ENCODE data around the gene RCN2.
"Not testable (repeated sequence)": the region's sequence is repeated elsewhere in the genome, so short reads cannot be mapped to it uniquely, and the experiment has no call there.

Gene RCN2

DNA sequence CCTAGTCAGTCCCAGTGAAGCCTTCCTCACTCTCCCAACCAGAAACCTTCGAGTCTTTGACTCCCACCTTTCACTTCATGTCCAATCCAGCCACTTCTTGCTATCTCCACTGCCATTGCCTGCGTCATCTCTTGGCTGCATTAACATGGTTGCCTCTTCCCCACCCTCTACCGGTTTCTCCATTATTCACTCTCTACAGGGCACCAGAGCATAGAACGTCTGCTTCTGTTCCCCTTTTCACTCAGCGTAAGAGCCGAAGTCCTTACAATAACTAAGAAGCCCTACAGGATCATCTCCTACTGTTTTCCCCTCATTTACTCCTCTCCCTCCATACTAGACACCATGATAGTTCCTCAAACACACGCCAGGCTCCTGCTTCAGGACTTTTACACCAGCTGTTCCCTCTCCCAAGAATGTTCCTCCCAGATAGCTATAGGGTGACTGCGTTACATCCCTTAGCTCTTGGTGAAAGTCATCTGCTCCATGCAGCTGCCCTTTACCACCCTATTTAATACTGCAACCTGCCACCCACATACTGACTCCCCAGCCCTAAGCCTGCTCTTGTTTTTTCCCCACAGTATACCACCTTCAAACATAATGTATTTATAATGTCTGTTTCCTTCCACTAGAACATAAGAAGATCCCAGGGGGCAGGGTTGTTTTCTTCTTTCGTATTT lies 30.9 kb downstream of the RCN2 start:
- TF ChIP-seq CREB5 (CRISPR knock-in tag; IDR thresholded peaks at IDR 0.05; ENCODE audit: low read depth) (no peak), TCF4 (CRISPR knock-in tag; IDR thresholded peaks at IDR 0.05; ENCODE audit: borderline replicate concordance) (no peak), BACH2 (CRISPR knock-in tag; IDR thresholded peaks at IDR 0.05; ENCODE audit: borderline replicate concordance) (no peak), CSDC2 (CRISPR knock-in tag; IDR thresholded peaks at IDR 0.05) (no peak), OSR1 (CRISPR knock-in tag; IDR thresholded peaks at IDR 0.05) (no peak), ZFP30 (CRISPR knock-in tag; IDR thresholded peaks at IDR 0.05) (no peak), PPARA (CRISPR knock-in tag; IDR thresholded peaks at IDR 0.05; ENCODE audit: borderline replicate concordance) (no peak), ISL1 (CRISPR knock-in tag; IDR thresholded peaks at IDR 0.05) (no peak), RARB (CRISPR knock-in tag; IDR thresholded peaks at IDR 0.05) (no peak), ZFP3 (CRISPR knock-in tag; IDR thresholded peaks at IDR 0.05) (no peak), SNAI2 (CRISPR knock-in tag; IDR thresholded peaks at IDR 0.05) (no peak), TOX (CRISPR knock-in tag; IDR thresholded peaks at IDR 0.05; ENCODE audit: borderline replicate concordance) (no peak)
- TF ChIP-seq, protein P1, sequence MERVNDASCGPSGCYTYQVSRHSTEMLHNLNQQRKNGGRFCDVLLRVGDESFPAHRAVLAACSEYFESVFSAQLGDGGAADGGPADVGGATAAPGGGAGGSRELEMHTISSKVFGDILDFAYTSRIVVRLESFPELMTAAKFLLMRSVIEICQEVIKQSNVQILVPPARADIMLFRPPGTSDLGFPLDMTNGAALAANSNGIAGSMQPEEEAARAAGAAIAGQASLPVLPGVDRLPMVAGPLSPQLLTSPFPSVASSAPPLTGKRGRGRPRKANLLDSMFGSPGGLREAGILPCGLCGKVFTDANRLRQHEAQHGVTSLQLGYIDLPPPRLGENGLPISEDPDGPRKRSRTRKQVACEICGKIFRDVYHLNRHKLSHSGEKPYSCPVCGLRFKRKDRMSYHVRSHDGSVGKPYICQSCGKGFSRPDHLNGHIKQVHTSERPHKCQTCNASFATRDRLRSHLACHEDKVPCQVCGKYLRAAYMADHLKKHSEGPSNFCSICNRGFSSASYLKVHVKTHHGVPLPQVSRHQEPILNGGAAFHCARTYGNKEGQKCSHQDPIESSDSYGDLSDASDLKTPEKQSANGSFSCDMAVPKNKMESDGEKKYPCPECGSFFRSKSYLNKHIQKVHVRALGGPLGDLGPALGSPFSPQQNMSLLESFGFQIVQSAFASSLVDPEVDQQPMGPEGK (CRISPR knock-in tag; IDR thresholded peaks at IDR 0.05; ENCODE audit: borderline replicate concordance): no peak
- TF ChIP-seq, protein P2, sequence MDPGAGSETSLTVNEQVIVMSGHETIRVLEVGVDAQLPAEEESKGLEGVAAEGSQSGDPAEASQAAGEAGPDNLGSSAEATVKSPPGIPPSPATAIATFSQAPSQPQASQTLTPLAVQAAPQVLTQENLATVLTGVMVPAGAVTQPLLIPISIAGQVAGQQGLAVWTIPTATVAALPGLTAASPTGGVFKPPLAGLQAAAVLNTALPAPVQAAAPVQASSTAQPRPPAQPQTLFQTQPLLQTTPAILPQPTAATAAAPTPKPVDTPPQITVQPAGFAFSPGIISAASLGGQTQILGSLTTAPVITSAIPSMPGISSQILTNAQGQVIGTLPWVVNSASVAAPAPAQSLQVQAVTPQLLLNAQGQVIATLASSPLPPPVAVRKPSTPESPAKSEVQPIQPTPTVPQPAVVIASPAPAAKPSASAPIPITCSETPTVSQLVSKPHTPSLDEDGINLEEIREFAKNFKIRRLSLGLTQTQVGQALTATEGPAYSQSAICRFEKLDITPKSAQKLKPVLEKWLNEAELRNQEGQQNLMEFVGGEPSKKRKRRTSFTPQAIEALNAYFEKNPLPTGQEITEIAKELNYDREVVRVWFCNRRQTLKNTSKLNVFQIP (CRISPR knock-in tag; IDR thresholded peaks at IDR 0.05; ENCODE audit: borderline replicate concordance, low read depth): no peak
- no peak for ATAC-seq

DNA sequence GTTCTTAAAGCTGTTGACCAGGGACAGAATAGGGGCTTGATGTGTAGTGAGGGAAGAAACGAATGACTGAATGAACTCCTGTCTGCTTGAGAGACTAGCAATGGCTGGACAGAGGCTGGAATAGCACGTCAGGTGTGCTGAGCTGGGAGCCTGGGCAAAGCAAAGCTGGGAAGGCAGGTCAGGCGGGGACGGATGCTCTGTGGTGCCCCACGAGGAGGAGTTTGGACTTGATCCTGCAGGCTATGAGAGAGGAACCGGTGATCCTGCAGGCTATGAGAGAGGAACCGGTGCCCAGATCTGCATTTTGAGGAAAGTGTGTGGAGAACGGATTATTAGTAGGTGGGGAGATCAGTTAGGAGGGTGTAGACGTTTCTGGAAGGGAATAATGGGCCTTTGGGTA lies 32.0 kb downstream of the RCN2 start:
- ATAC-seq: no peak; the same call in 2 of the 3 replicates

DNA sequence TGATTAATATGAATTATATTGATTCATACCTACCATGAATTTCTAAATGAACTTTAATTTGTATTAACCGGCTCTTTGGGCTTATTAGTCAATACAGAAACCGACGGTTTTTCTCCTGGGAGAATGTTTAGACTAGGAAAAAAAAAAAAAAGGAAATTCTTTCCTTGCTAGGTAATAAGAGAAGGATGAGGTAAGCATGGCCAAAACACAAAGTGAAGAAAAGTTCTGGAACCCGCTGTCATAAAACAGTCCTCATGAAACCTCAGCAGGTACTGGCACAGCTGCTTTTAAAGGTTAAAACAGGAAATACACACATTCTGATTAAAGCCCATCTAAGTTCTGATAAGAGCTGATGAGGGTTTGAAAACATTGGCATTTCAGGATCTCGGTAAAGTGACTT lies 32.6 kb downstream of the RCN2 start:
- no peak for TF ChIP-seq TOX (CRISPR knock-in tag; IDR thresholded peaks at IDR 0.05; ENCODE audit: borderline replicate concordance)
- no peak for TF ChIP-seq CSDC2 (CRISPR knock-in tag; IDR thresholded peaks at IDR 0.05)
- TF ChIP-seq TSHZ2 (CRISPR knock-in tag; IDR thresholded peaks at IDR 0.05): no peak
- TF ChIP-seq ZNF8 (CRISPR knock-in tag; IDR thresholded peaks at IDR 0.05): no peak
- TF ChIP-seq, protein P2 (CRISPR knock-in tag; IDR thresholded peaks at IDR 0.05; ENCODE audit: borderline replicate concordance, low read depth): no peak
- ATAC-seq: no peak

More for the DNA sequence above, 32.0 kb downstream of the RCN2 start:
- TF ChIP-seq, protein P2 (CRISPR knock-in tag; IDR thresholded peaks at IDR 0.05; ENCODE audit: borderline replicate concordance, low read depth): no peak
- no peak for TF ChIP-seq ZNF8 (CRISPR knock-in tag; IDR thresholded peaks at IDR 0.05)

DNA sequence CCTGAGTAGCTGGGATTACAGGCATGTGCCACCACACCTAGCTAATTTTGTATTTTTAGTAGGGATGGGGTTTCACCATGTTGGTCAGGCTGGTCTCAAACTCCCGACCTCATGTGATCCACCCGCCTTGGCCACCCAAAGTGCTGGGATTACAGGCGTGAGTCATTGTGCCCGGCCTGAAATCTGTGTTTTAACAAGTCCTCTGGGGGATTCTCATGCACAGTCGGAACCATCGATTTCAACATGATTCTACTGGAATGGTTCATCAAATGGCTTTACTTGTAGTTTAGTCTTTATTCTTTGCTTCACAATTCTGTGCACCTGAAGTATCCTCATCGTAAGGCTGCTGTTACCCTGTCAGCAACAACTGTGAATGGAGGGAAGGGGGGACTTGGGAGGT lies 34.5 kb downstream of the RCN2 start:
- not testable (repeated sequence) for ATAC-seq

Measured in SK-N-SH treated with all-trans-retinoic acid at 6 μM for 48 hours (cell line).